ENCODE data around the gene IQCB1. TPM values are rescaled to one million over a fixed set of nuclear protein-coding genes. Genes with fewer than 3 reads are reported as not detected.

The IQCB1 gene
- total and polyA plus RNA-seq, 10 of the 15 experiments (the other 5 are each of a cell fraction or from before 2014, with no cell fraction given), result 36.0 to 69.4 (median 48.9) TPM

- TF ChIP-seq IRF3 (IDR thresholded peaks at IDR 0.05) (no peak), PRDM15 (CRISPR knock-in tag; IDR thresholded peaks at IDR 0.05) (no peak), NR2C1 (IDR thresholded peaks at IDR 0.05) (no peak), FOS (IDR thresholded peaks at IDR 0.05; ENCODE audit: borderline replicate concordance, extremely low read depth, insufficient read length) (no peak), PAX5 (IDR thresholded peaks at IDR 0.05; ENCODE audit: borderline replicate concordance, low read depth, low read length) (no peak), RAD21 (IDR thresholded peaks at IDR 0.05; ENCODE audit: insufficient read depth, low read depth, low read length) (peak; percentile 48), NFXL1 (IDR thresholded peaks at IDR 0.05; ENCODE audit: borderline replicate concordance) (no peak), SMC3 (IDR thresholded peaks at IDR 0.05; ENCODE audit: borderline replicate concordance, low read length) (0 out of 2 replicates have a peak, but pooled peaks have one; percentile 40), CTCF (IDR thresholded peaks at IDR 0.05 in 2 of 3, conservative IDR thresholded peaks at IDR 0.05 in 1 of 3; ENCODE audit: control insufficient read depth in 2 of 3, extremely low read depth in 1 of 3, insufficient read depth in 1 of 3, low read depth in 3 of 3, low read length in 3 of 3) (peak; percentile 21 to 38 (median 27); a peak in 1 of 6 replicates)
- Histone ChIP-seq H2AFZ (ENCODE audit: control insufficient read depth, low read depth, low read length) (no peak overlapping the region), H3K9me3 (replicated peaks; ENCODE audit: control insufficient read depth, insufficient read depth, low read length) (no peaks in the 10 kb centered on the region), H3K79me2 (ENCODE audit: control insufficient read depth, insufficient read depth, low read length) (no peaks in the 10 kb centered on the region; the same call in 1 of the 2 replicates), H3K4me1 (ENCODE audit: control insufficient read depth, insufficient read depth, low read length) (no peaks in the 10 kb centered on the region), H3K27ac (ENCODE audit: control insufficient read depth, insufficient read depth) (no peak overlapping the region), H3K27me3 (replicated peaks in 1 of 2; ENCODE audit: control insufficient read depth in 2 of 2, insufficient read depth in 2 of 2, low read length in 1 of 2) (no peaks in the 10 kb centered on the region), H4K20me1 (ENCODE audit: control insufficient read depth, insufficient read depth) (no peaks in the 10 kb centered on the region), H3K4me2 (ENCODE audit: control insufficient read depth, insufficient read depth) (no peak overlapping the region), H3K36me3 (ENCODE audit: control insufficient read depth in 2 of 2, insufficient read depth in 2 of 2, low read length in 1 of 2) (peaks cover 0 to 3% of the 10 kb centered on the region in 2 experiments; a peak in 3 of 4 replicates), H3K4me3 (no peak overlapping the region), H3K9ac (ENCODE audit: control insufficient read depth, insufficient read depth, low read length) (no peak overlapping the region)
- ATAC-seq, result peak; percentile 73
- WGBS (ENCODE audit: insufficient coverage, insufficient replicate concordance, low lambda C conversion rate, missing lambda C conversion rate), result 96% methylated on average over 1 of the region's 1 CpG
- ChIA-PET SMC1A (ENCODE audit: uncharacterized antibody, unreplicated experiment) (interaction anchor here (0.6 to 2.7 kb wide), 19 partner anchors 10 to 416 kb away, joined by 3 to 21 read pairs (median 4); partner anchors contain the start of gene SLC15A2), CTCF (interaction anchor here (0.8 to 3.0 kb wide), 18 partner anchors 9 to 416 kb away, joined by 3 to 14 read pairs (median 6); partner anchors contain the start of genes POLQ and SLC15A2), RAD21 (ENCODE audit: unreplicated experiment) (interaction anchor here (0.6 to 2.5 kb wide), 9 partner anchors 107 to 422 kb away, joined by 3 to 14 read pairs (median 4); no protein-coding TSS in a partner anchor), POLR2A (interaction anchor here (0.6 kb wide), 1 partner anchor 344 kb away, joined by 3 read pairs; no protein-coding TSS in a partner anchor)
- in situ Hi-C loops (cut with MboI) (no loop called here), intact Hi-C loops (cut with micrococcal nuclease; ENCODE audit: unreplicated experiment) (loop anchor here (1.0 to 10.0 kb wide), 3 partner anchors 114 to 381 kb away; no protein-coding TSS in a partner anchor)
- no peak for DNase-seq (ENCODE audit: low read depth, low spot score)
- BruUV-seq (replicated peaks), result no TSS peak
- FAIRE-seq, result peak; percentile 56
Measured at GRCh38 chr3:121883507-121883906, 48.6 kb upstream of the IQCB1 start.

All from GM12878 (cell line).